Activated CD8-positive, alpha-beta memory T cell treated with anti-CD3 and anti-CD28 coated beads, Interleukin-2, amount 50 U/mL, for 48 hours (primary cell): Measurements from ENCODE around the gene CSPG4.
"Not testable (repeated sequence)": the region's sequence is repeated elsewhere in the genome, so short reads cannot be mapped to it uniquely, and the experiment has no call there.

ENCODE experiments used
- DNase-seq: peaks from one replicate; pipeline ENCODE4 v3.0.0-alpha.2; 2020

The CSPG4 gene

GRCh38 chr15:75647370-75648155 lies 65.1 kb downstream of the CSPG4 start, which contains the start of gene SNX33:
Gene SNX33, plus strand, starts transcription at chr15:75647912. Its CDS starts 1,191 bp downstream, at chr15:75649103.
- DNase-seq, result peak; percentile 80

- DNase-seq, result peak; percentile 60
These were observed 65.7 kb downstream of the CSPG4 start for GRCh38 chr15:75646944-75647364.

GRCh38 chr15:75646112-75646943 lies 66.3 kb downstream of the CSPG4 start:
- DNase-seq, result no peak

GRCh38 chr15:75644376-75644775 lies 68.3 kb downstream of the CSPG4 start:
- DNase-seq, result no peak

- DNase-seq, result no peak
These were observed 71.0 kb downstream of the CSPG4 start for GRCh38 chr15:75641603-75642002.

GRCh38 chr15:75641179-75641503 lies 71.5 kb downstream of the CSPG4 start:
- DNase-seq, result no peak

GRCh38 chr15:75640483-75641178 lies 72.0 kb downstream of the CSPG4 start:
- peak; percentile 86 for DNase-seq

GRCh38 chr15:75639709-75640482 lies 72.8 kb downstream of the CSPG4 start, which contains the start of gene IMP3:
Gene IMP3, minus strand, starts transcription at chr15:75640224. Its CDS starts 56 bp downstream, at chr15:75640168.
- peak; percentile 93 for DNase-seq

- DNase-seq, result no peak
These were observed 73.4 kb downstream of the CSPG4 start for GRCh38 chr15:75639191-75639708.

GRCh38 chr15:75637245-75638009 lies 75.2 kb downstream of the CSPG4 start:
- no peak for DNase-seq

GRCh38 chr15:75636026-75636425 lies 76.6 kb downstream of the CSPG4 start:
- no peak for DNase-seq

GRCh38 chr15:75633922-75634321 lies 78.7 kb downstream of the CSPG4 start:
- DNase-seq, result not testable (repeated sequence)

- DNase-seq, result no peak
These were observed 80.7 kb downstream of the CSPG4 start for GRCh38 chr15:75631935-75632334.

GRCh38 chr15:75625542-75626347 lies 86.9 kb downstream of the CSPG4 start, which contains the start of gene SNUPN:
Gene SNUPN, minus strand, starts transcription at chr15:75625725. Its CDS starts 4,674 bp downstream, at chr15:75621051.
- peak; percentile 96 for DNase-seq
